ENCODE data around the gene SLC24A2.

SLC24A2 gene

GRCh38 chr9:19784136-19784535, 4.7 kb downstream of the SLC24A2 start:
- no peak for TF ChIP-seq CTCF (conservative IDR thresholded peaks at IDR 0.05; ENCODE audit: low read depth, low read length)
- DNase-seq (ENCODE audit: low read depth) = no peak
- H3K4me3 ChIP-seq (ENCODE audit: low read depth, low read length) = no peak overlapping the region

- no peak for TF ChIP-seq CTCF (conservative IDR thresholded peaks at IDR 0.05; ENCODE audit: low read depth, low read length)
- no peak overlapping the region for H3K4me3 ChIP-seq (ENCODE audit: low read depth, low read length)
- no peak for DNase-seq (ENCODE audit: low read depth)
These were observed 5.3 kb downstream of the SLC24A2 start for GRCh38 chr9:19783500-19783899.

- DNase-seq (ENCODE audit: low read depth) = peak; percentile 4
- no peak overlapping the region for H3K4me3 ChIP-seq (ENCODE audit: low read depth, low read length)
- no peak for TF ChIP-seq CTCF (conservative IDR thresholded peaks at IDR 0.05; ENCODE audit: low read depth, low read length)
These were observed 6.8 kb downstream of the SLC24A2 start for GRCh38 chr9:19782005-19782404.

GRCh38 chr9:19781240-19781639, 7.6 kb downstream of the SLC24A2 start:
- no peak for DNase-seq (ENCODE audit: low read depth)
- no peak overlapping the region for H3K4me3 ChIP-seq (ENCODE audit: low read depth, low read length)
- no peak for TF ChIP-seq CTCF (conservative IDR thresholded peaks at IDR 0.05; ENCODE audit: low read depth, low read length)

GRCh38 chr9:19771446-19771845, 17.4 kb downstream of the SLC24A2 start:
- no peak for TF ChIP-seq CTCF (conservative IDR thresholded peaks at IDR 0.05; ENCODE audit: low read depth, low read length)
- no peak for DNase-seq (ENCODE audit: low read depth)
- no peak overlapping the region for H3K4me3 ChIP-seq (ENCODE audit: low read depth, low read length)

- no peak for DNase-seq (ENCODE audit: low read depth)
- no peak overlapping the region for H3K4me3 ChIP-seq (ENCODE audit: low read depth, low read length)
- no peak for TF ChIP-seq CTCF (conservative IDR thresholded peaks at IDR 0.05; ENCODE audit: low read depth, low read length)
These were observed 17.9 kb downstream of the SLC24A2 start for GRCh38 chr9:19770973-19771372.

- H3K4me3 ChIP-seq (ENCODE audit: low read depth, low read length) = no peak overlapping the region
- no peak for DNase-seq (ENCODE audit: low read depth)
- TF ChIP-seq CTCF (conservative IDR thresholded peaks at IDR 0.05; ENCODE audit: low read depth, low read length) = no peak
These were observed 19.6 kb downstream of the SLC24A2 start for GRCh38 chr9:19769213-19769612.
